HCT116 (cell line): Measurements from ENCODE around the gene PTOV1. TPM values are rescaled to one million over a fixed set of nuclear protein-coding genes. Genes with fewer than 3 reads are reported as not detected.

Experiments
- ATAC-seq: fragments of 200-7000 bp; cut with Tn5 transposase; 2 replicates; pipeline ENCODE4 v1.9.1; 2020; ENCODE audit warnings: mild to moderate bottlenecking, moderate library complexity
- BruUV-seq: library from RNA; stranded (reverse); fragments of 400-500 nt; replicated peaks from 2 replicates; lab custom pipeline; 2021; lab: Mats Ljungman, UMichigan
- CTCF ChIA-PET: fragments of 300-600 bp; sonication (Branson Sonifier 250); formaldehyde crosslinking; loops from one replicate; lab custom pipeline; 2021; ENCODE audit warnings: antibody characterized with exemption; lab: Charles Lee
- POLR2A ChIA-PET: fragments of 300-600, 350-600 bp; sonication (Branson Sonifier 250); formaldehyde crosslinking; loops from one replicate; lab custom pipeline; 2021; ENCODE audit warnings: antibody characterized with exemption; lab: Charles Lee
- RAD21 ChIA-PET, 2 experiments: fragments of 300-600 bp; sonication (Branson Sonifier 250); formaldehyde crosslinking; loops; one replicate each; lab custom pipeline; 2023; ENCODE audit warnings: low total read pairs in 2 of 2; ENCODE audit not compliant: uncharacterized antibody in 2 of 2, unreplicated experiment in 2 of 2, low non-redundant PET in 1 of 2; lab: Charles Lee
- DNase-seq: peaks from one replicate; pipeline ENCODE4 v3.0.0-alpha.2; 2010; ENCODE audit warnings: low read depth, low spot score
- H2AFZ ChIP-seq: fragments of 200-600 bp; shearing (Covaris generic), sonication (generic); 2 replicates; pipeline ENCODE4 v1.6.1; 2017; ENCODE audit warnings: low read depth, mixed run types, mixed read lengths, antibody characterized with exemption, low read length; ENCODE audit not compliant: poor library complexity, severe bottlenecking
- H3K27ac ChIP-seq: 2 replicates; pipeline ENCODE4 v1.5.1; 2012; ENCODE audit warnings: low read depth, low read length
- H3K27me3 ChIP-seq: fragments of 200-600 bp; sonication (generic); 2 replicates; pipeline ENCODE4 v1.6.1; 2016; ENCODE audit warnings: mixed run types, low read length, mixed read lengths; ENCODE audit not compliant: insufficient read depth
- H3K36me3 ChIP-seq, 2 experiments: fragments of 200-500 bp in 1 of 2; fragments of 200-600 bp in 1 of 2; sonication (Bioruptor generic) in 1 of 2; sonication (generic) in 1 of 2; 2 replicates each; pipeline versions ENCODE4 v1.5.1 to v1.6.1; 2014 to 2016; ENCODE audit warnings: low read length in 2 of 2, inconsistent platforms in 1 of 2, mixed read lengths in 1 of 2, mixed run types in 1 of 2; ENCODE audit not compliant: insufficient read depth in 2 of 2, control insufficient read depth in 1 of 2
- H3K4me1 ChIP-seq, 2 experiments: fragments of 200-600 bp in 1 of 2; sonication (generic) in 1 of 2; 2 replicates each; pipeline versions ENCODE4 v1.5.1 to v1.6.1; 2012 to 2017; ENCODE audit warnings: low read length in 2 of 2, inconsistent platforms in 1 of 2, mild to moderate bottlenecking in 1 of 2, mixed read lengths in 1 of 2, mixed run types in 1 of 2, moderate library complexity in 1 of 2; ENCODE audit not compliant: insufficient read depth in 2 of 2, control insufficient read depth in 1 of 2
- H3K4me2 ChIP-seq: fragments of 200-600 bp; sonication (generic); 2 replicates; pipeline ENCODE4 v1.6.1; 2017; ENCODE audit warnings: mixed run types, low read length, mixed read lengths
- H3K4me3 ChIP-seq, 2 experiments: fragments of 200-600 bp in 1 of 2; sonication (generic) in 1 of 2; replicated peaks in 1 of 2; 2 replicates each; pipeline ENCODE4 v1.5.1; 2011 to 2016; ENCODE audit warnings: low read length in 2 of 2, control low read depth in 1 of 2, low read depth in 1 of 2, mild to moderate bottlenecking in 1 of 2, mixed read lengths in 1 of 2, mixed run types in 1 of 2
- H3K79me2 ChIP-seq: fragments of 200-600 bp; sonication (generic); 2 replicates; pipeline ENCODE4 v1.6.1; 2017; ENCODE audit warnings: mild to moderate bottlenecking, mixed run types, low read length, moderate library complexity, mixed read lengths; ENCODE audit not compliant: insufficient read depth
- H3K9ac ChIP-seq: fragments of 200-600 bp; sonication (generic); 2 replicates; pipeline ENCODE4 v1.6.1; 2016; ENCODE audit warnings: low read length, mixed read lengths
- H3K9me2 ChIP-seq: fragments of 200-600 bp; sonication (generic), shearing (Covaris generic); 2 replicates; pipeline ENCODE4 v1.6.1; 2017; ENCODE audit warnings: mixed run types, mild to moderate bottlenecking, moderate library complexity; ENCODE audit not compliant: insufficient read depth
- H3K9me3 ChIP-seq, 2 experiments: fragments of 200-500 bp in 1 of 2; fragments of 200-600 bp in 1 of 2; sonication (Bioruptor generic) in 1 of 2; sonication (generic) in 1 of 2; 2 replicates each; pipeline ENCODE4 v1.6.1; 2014 to 2017; ENCODE audit warnings: low read length in 2 of 2, mixed read lengths in 2 of 2, inconsistent platforms in 1 of 2, low read depth in 1 of 2, mild to moderate bottlenecking in 1 of 2, mixed run types in 1 of 2, moderate library complexity in 1 of 2; ENCODE audit not compliant: control insufficient read depth in 1 of 2, insufficient read depth in 1 of 2
- H4K20me1 ChIP-seq: fragments of 200-600 bp; sonication (generic), shearing (Covaris generic); 2 replicates; pipeline ENCODE4 v1.6.1; 2017; ENCODE audit warnings: mixed run types, mild to moderate bottlenecking, moderate library complexity; ENCODE audit not compliant: insufficient read depth
- FOSL1 ChIP-seq: IDR thresholded peaks from 2 replicates; pipeline ENCODE4 v1.6.1; 2012; ENCODE audit warnings: low read depth
- YY1 ChIP-seq: IDR thresholded peaks from 2 replicates; pipeline ENCODE4 v1.6.1; 2011; ENCODE audit warnings: low read length, low read depth, moderate library complexity, mild to moderate bottlenecking; ENCODE audit not compliant: insufficient replicate concordance; ENCODE audit errors: extremely low read depth
- ZNF274 ChIP-seq: fragments of 200-500 bp; sonication (Bioruptor generic); IDR thresholded peaks from 2 replicates; pipeline ENCODE4 v1.6.1; 2014; ENCODE audit warnings: mild to moderate bottlenecking, low read depth, low read length, inconsistent platforms
- intact Hi-C: fragments of 100-400 bp; cut with micrococcal nuclease; formaldehyde crosslinking; loops from 2 replicates; pipeline ENCODE4 v1.10.0; 2022
- total RNA-seq: library from RNA; stranded (reverse); gene quantifications from one replicate; pipeline ENCODE4 v1.2.1, GENCODE V29; 2021; ENCODE audit not compliant: unreplicated experiment
- TF ChIP-seq, protein P1 (sequence below), 3 experiments: fragments of 200-600 bp in 1 of 3; sonication (generic) in 1 of 3; IDR thresholded peaks in 2 of 3; conservative IDR thresholded peaks in 1 of 3; 2 replicates each; pipeline ENCODE4 v1.5.1; 2012 to 2017; ENCODE audit warnings: low read depth in 2 of 3, low read length in 2 of 3, antibody characterized with exemption in 1 of 3, borderline replicate concordance in 1 of 3, control low read depth in 1 of 3, mild to moderate bottlenecking in 1 of 3, mixed read lengths in 1 of 3, mixed run types in 1 of 3, moderate library complexity in 1 of 3; ENCODE audit not compliant: insufficient read depth in 1 of 3

Gene PTOV1
- total RNA-seq, 1 experiment from 2014 or later: 236 TPM

- no peak for TF ChIP-seq ZNF274
- TF ChIP-seq, all 23 proteins: peak for 0
- Histone ChIP-seq H3K4me1 (peaks cover 0 to 5% of the 10 kb centered on the region in 2 experiments; a peak in 1 of 4 replicates), H3K27me3 (no peaks in the 10 kb centered on the region), H3K27ac (no peak within 1 kb of the TSS), H3K4me2 (no peak within 1 kb of the TSS), H4K20me1 (no peaks in the 10 kb centered on the region), H3K9me3 (no peaks in the 10 kb centered on the region), H3K79me2 (no peaks in the 10 kb centered on the region), H2AFZ (no peak within 1 kb of the TSS), H3K9me2 (no peaks in the 10 kb centered on the region), H3K4me3 (no peak within 1 kb of the TSS), H3K36me3 (no peaks in the 10 kb centered on the region), H3K9ac (no peak within 1 kb of the TSS)
- DNase-seq (no peak), ATAC-seq (no peak)
- BruUV-seq: no TSS peak
- POLR2A ChIA-PET: no interaction called here
- RAD21 ChIA-PET: no interaction called here
- intact Hi-C loops: no loop called here
- CTCF ChIA-PET: no interaction called here
Measured at GRCh38 chr19:49896863-49897621, 46.1 kb downstream of the PTOV1 start, which contains the start of gene IL4I1. Gene IL4I1 (minus strand): TSS chr19:49896887. CDS start chr19:49896160, 727 bp downstream.

DNA sequence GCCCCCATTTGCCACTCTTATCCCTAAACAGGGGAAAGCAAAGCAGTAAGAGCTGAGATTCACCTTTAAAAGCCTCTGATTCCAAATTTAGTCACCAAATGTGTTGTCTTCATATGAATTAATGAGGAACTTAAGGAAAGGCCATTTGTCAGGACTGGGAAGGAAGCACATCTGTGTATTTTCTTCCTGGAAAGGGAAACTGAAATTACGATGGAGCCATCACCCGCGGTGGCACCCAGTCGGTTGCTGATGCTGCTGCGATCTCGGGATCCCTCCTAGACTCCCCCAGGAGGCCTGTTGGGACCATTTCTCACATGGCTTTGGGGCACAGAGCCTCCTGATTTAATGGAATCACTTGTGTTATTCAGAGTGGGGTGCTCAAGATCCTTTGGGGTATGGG, 53.2 kb downstream of the PTOV1 start:
- intact Hi-C loops: no loop called here
- H3K4me3 ChIP-seq: no peak overlapping the region
- TF ChIP-seq FOSL1 (no peak), YY1 (no peak)
- TF ChIP-seq, protein P1, sequence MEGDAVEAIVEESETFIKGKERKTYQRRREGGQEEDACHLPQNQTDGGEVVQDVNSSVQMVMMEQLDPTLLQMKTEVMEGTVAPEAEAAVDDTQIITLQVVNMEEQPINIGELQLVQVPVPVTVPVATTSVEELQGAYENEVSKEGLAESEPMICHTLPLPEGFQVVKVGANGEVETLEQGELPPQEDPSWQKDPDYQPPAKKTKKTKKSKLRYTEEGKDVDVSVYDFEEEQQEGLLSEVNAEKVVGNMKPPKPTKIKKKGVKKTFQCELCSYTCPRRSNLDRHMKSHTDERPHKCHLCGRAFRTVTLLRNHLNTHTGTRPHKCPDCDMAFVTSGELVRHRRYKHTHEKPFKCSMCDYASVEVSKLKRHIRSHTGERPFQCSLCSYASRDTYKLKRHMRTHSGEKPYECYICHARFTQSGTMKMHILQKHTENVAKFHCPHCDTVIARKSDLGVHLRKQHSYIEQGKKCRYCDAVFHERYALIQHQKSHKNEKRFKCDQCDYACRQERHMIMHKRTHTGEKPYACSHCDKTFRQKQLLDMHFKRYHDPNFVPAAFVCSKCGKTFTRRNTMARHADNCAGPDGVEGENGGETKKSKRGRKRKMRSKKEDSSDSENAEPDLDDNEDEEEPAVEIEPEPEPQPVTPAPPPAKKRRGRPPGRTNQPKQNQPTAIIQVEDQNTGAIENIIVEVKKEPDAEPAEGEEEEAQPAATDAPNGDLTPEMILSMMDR (IDR thresholded peaks at IDR 0.05 in 2 of 3, conservative IDR thresholded peaks at IDR 0.05 in 1 of 3; ENCODE audit: borderline replicate concordance in 1 of 3, insufficient read depth in 1 of 3, low read depth in 2 of 3, low read length in 2 of 3): no peak
- H3K9me2 ChIP-seq: no peaks in the 10 kb centered on the region
- H3K79me2 ChIP-seq: peaks cover 4% of the 10 kb centered on the region; the same call in 1 of the 2 replicates
- no peak overlapping the region for H3K27ac ChIP-seq
- H3K9ac ChIP-seq: no peak overlapping the region
- H4K20me1 ChIP-seq: no peaks in the 10 kb centered on the region
- BruUV-seq: no TSS peak
- no peaks in the 10 kb centered on the region for H3K27me3 ChIP-seq
- no peaks in the 10 kb centered on the region for H3K4me1 ChIP-seq
- ATAC-seq: no peak
- DNase-seq: no peak
- ChIA-PET POLR2A (no interaction called here), RAD21 (no interaction called here), CTCF (no interaction called here)
- no peak overlapping the region for H2AFZ ChIP-seq
- H3K4me2 ChIP-seq: no peak overlapping the region
- H3K9me3 ChIP-seq: no peaks in the 10 kb centered on the region
- H3K36me3 ChIP-seq: peaks cover 4 to 26% of the 10 kb centered on the region in 2 experiments; a peak in 3 of 4 replicates
